HFF-Myc (cell line): ENCODE results near the gene NBL1.
A peak's percentile ranks its signal among the peaks of the same experiment; 100 is the strongest.

Source experiments
- DNase-seq: peaks from one replicate; pipeline ENCODE4 v3.0.0-alpha.2; 2011; ENCODE audit warnings: low read depth; ENCODE audit errors: extremely low read depth
- H3K4me3 ChIP-seq: replicated peaks from 2 replicates; pipeline ENCODE4 v1.5.1; 2011; ENCODE audit warnings: low read depth, mild to moderate bottlenecking, control low read depth, low read length
- CTCF ChIP-seq: IDR thresholded peaks from 2 replicates; pipeline ENCODE4 v1.5.1; 2012; ENCODE audit warnings: mild to moderate bottlenecking, low read depth, low read length, control low read depth; ENCODE audit errors: missing control alignments

Gene NBL1

GRCh38 chr1:19679691-19680090 is 35.6 kb downstream of the NBL1 start:
- no peak for TF ChIP-seq CTCF
- no peak overlapping the region for H3K4me3 ChIP-seq
- no peak for DNase-seq

GRCh38 chr1:19680644-19681043 is 36.5 kb downstream of the NBL1 start:
- no peak overlapping the region for H3K4me3 ChIP-seq
- no peak for TF ChIP-seq CTCF
- DNase-seq: no peak

- peak; percentile 85 for DNase-seq
- TF ChIP-seq CTCF: no peak
- H3K4me3 ChIP-seq: no peak overlapping the region
Observed at GRCh38 chr1:19682257-19682656, 38.1 kb downstream of the NBL1 start.

- DNase-seq: no peak
- H3K4me3 ChIP-seq: no peak overlapping the region
- TF ChIP-seq CTCF: no peak
Observed at GRCh38 chr1:19682901-19683300, 38.8 kb downstream of the NBL1 start.

- DNase-seq: no peak
- no peak overlapping the region for H3K4me3 ChIP-seq
- TF ChIP-seq CTCF: no peak
Observed at GRCh38 chr1:19683351-19683750, 39.2 kb downstream of the NBL1 start.

GRCh38 chr1:19684677-19685076 is 40.6 kb downstream of the NBL1 start:
- TF ChIP-seq CTCF: no peak
- H3K4me3 ChIP-seq: no peak overlapping the region
- DNase-seq: no peak

GRCh38 chr1:19685994-19686393 is 41.9 kb downstream of the NBL1 start:
- H3K4me3 ChIP-seq: no peak overlapping the region
- no peak for DNase-seq
- TF ChIP-seq CTCF: no peak
